B cell (primary cell): ENCODE results near the gene BCOR. TPM values are rescaled to one million over a fixed set of nuclear protein-coding genes. Genes with fewer than 3 reads are reported as not detected.

ENCODE experiments used
- ATAC-seq: fragments of 200-7000 bp; cut with Tn5 transposase; one replicate; pipeline ENCODE4 v1.10.0; 2021; ENCODE audit warnings: low read depth, mild to moderate bottlenecking, moderate number of reproducible peaks, moderate library complexity
- CTCF ChIA-PET: fragments of 350-600 bp; sonication (Branson Sonifier 250); formaldehyde crosslinking; loops from one replicate; lab custom pipeline; 2021; ENCODE audit warnings: antibody characterized with exemption, inconsistent platforms; lab: Charles Lee
- POLR2A ChIA-PET: fragments of 350-600 bp; sonication (Branson Sonifier 250); formaldehyde crosslinking; loops from one replicate; lab custom pipeline; 2021; ENCODE audit warnings: antibody characterized with exemption; lab: Charles Lee
- DNase-seq: peaks from one replicate; pipeline ENCODE4 v3.0.0; 2013
- H2AFZ ChIP-seq: 2 replicates; pipeline ENCODE4 v1.6.1; 2012; ENCODE audit warnings: mild to moderate bottlenecking, low read depth, low read length; ENCODE audit not compliant: insufficient read depth, poor library complexity, severe bottlenecking
- H3K27ac ChIP-seq, 2 donors: 1 replicate in 1 of 2; 2 replicates in 1 of 2; pipeline ENCODE4 v1.5.1; 2012 to 2013; ENCODE audit warnings: low read length in 2 of 2, mild to moderate bottlenecking in 2 of 2, moderate library complexity in 1 of 2
- H3K27me3 ChIP-seq, 4 experiments: fragments of 200-600 bp in 1 of 4; sonication (generic) in 1 of 4; replicated peaks in 1 of 4; 1 replicate in 2 of 4; 2 replicates in 2 of 4; pipeline versions ENCODE4 v1.6.1 to v1.7.0; 2013 to 2016; ENCODE audit warnings: low read length in 3 of 4, mild to moderate bottlenecking in 2 of 4, mixed read lengths in 1 of 4, moderate library complexity in 1 of 4; ENCODE audit not compliant: insufficient read depth in 4 of 4, control insufficient read depth in 3 of 4; ENCODE audit errors: control extremely low read depth in 1 of 4
- H3K36me3 ChIP-seq, 2 experiments: replicated peaks in 1 of 2; 1 replicate in 1 of 2; 2 replicates in 1 of 2; pipeline versions ENCODE4 v1.6.1 to v1.7.1; 2013; ENCODE audit warnings: low read length in 1 of 2; ENCODE audit not compliant: insufficient read depth in 2 of 2, control insufficient read depth in 1 of 2; ENCODE audit errors: control extremely low read depth in 1 of 2, extremely low read depth in 1 of 2
- H3K4me1 ChIP-seq, 2 donors: fragments of 200-600 bp in 1 of 2; sonication (generic) in 1 of 2; 1 replicate in 1 of 2; 2 replicates in 1 of 2; pipeline versions ENCODE4 v1.5.1 to v1.6.1; 2013 to 2017; ENCODE audit warnings: low read length in 2 of 2; ENCODE audit not compliant: control insufficient read depth in 2 of 2, insufficient read depth in 2 of 2
- H3K4me2 ChIP-seq: replicated peaks from 2 replicates; pipeline ENCODE3; 2012; ENCODE audit warnings: mild to moderate bottlenecking, low read depth, low read length; ENCODE audit not compliant: poor library complexity, severe bottlenecking
- H3K4me3 ChIP-seq, 5 experiments: fragments of 200-600 bp in 1 of 5; sonication (generic) in 1 of 5; 1 replicate in 3 of 5; 2 replicates in 2 of 5; pipeline versions ENCODE4 v1.5.1 to v1.7.0; 2011 to 2016; ENCODE audit warnings: low read length in 4 of 5, mild to moderate bottlenecking in 4 of 5, low read depth in 2 of 5, control low read depth in 1 of 5, moderate library complexity in 1 of 5; ENCODE audit not compliant: insufficient read depth in 1 of 5; ENCODE audit errors: control extremely low read depth in 1 of 5, extremely low read depth in 1 of 5
- H3K79me2 ChIP-seq: fragments of 200-600 bp; sonication (generic); one replicate; pipeline ENCODE4 v1.6.0; 2016; ENCODE audit warnings: low read length; ENCODE audit not compliant: control insufficient read depth, insufficient read depth
- H3K9ac ChIP-seq: fragments of 200-600 bp; sonication (generic); 2 replicates; pipeline ENCODE4 v1.6.1; 2017; ENCODE audit warnings: mild to moderate bottlenecking, low read length, moderate library complexity
- H3K9me3 ChIP-seq, 3 donors: one replicate each; pipeline versions ENCODE4 v1.6.1 to v1.7.1; 2013; ENCODE audit warnings: low read length in 2 of 3; ENCODE audit not compliant: control insufficient read depth in 2 of 3, insufficient read depth in 1 of 3; ENCODE audit errors: control extremely low read depth in 1 of 3
- H4K20me1 ChIP-seq: 2 replicates; pipeline ENCODE4 v1.6.0; 2012; ENCODE audit warnings: mild to moderate bottlenecking, low read length; ENCODE audit not compliant: insufficient read depth, control insufficient read depth, poor library complexity, severe bottlenecking
- H3K27ac Mint-ChIP-seq: one replicate; pipeline ENCODE4 v1.8.0; 2021; ENCODE audit warnings: mixed read lengths
- H3K27me3 Mint-ChIP-seq: one replicate; pipeline ENCODE4 v1.8.0; 2021; ENCODE audit warnings: mixed read lengths
- H3K4me1 Mint-ChIP-seq: one replicate; pipeline ENCODE4 v1.8.0; 2021; ENCODE audit warnings: mixed read lengths
- H3K4me3 Mint-ChIP-seq: one replicate; pipeline ENCODE4 v1.8.0; 2021; ENCODE audit warnings: mixed read lengths
- H3K9me3 Mint-ChIP-seq: one replicate; pipeline ENCODE4 v1.8.0; 2022; ENCODE audit warnings: mixed read lengths; ENCODE audit not compliant: insufficient read depth
- EZH2 ChIP-seq: IDR thresholded peaks from 2 replicates; pipeline ENCODE4 v1.6.1; 2012; ENCODE audit warnings: borderline replicate concordance, low read depth, mild to moderate bottlenecking, moderate library complexity, low read length; ENCODE audit not compliant: insufficient read depth, poor library complexity, severe bottlenecking
- WGBS: methylation state at CpG from one replicate; pipeline ENCODE4 v1.1.5; 2013; ENCODE audit warnings: missing lambda C conversion rate; ENCODE audit not compliant: insufficient coverage; 5-methylcytosine and 5-hydroxymethylcytosine counted together
- intact Hi-C: fragments of 100-400 bp; cut with micrococcal nuclease; formaldehyde crosslinking; loops from one replicate; pipeline ENCODE4 v1.10.0; 2022
- polyA plus RNA-seq: library from polyadenylated mRNA; depleted of rRNA; stranded (reverse); fragments of >200 nt; gene quantifications from 2 replicates; pipeline ENCODE4 v1.2.3, GENCODE V29; 2012
- total RNA-seq, 2 donors: library from RNA; stranded (reverse); fragments of 120-200 nt in 1 of 2; gene quantifications; 1 replicate in 1 of 2; 2 replicates in 1 of 2; pipeline versions ENCODE4 v1.2.3 to v1.2.4, GENCODE V29; 2013 to 2022
- TF ChIP-seq, protein P1 (sequence below): fragments of 200-600 bp; IDR thresholded peaks from one replicate; pipeline ENCODE4 v1.8.0; 2022; ENCODE audit warnings: antibody characterized with exemption, mild to moderate bottlenecking

BCOR gene
- total and polyA plus RNA-seq, 2 donors (not counting 1 experiment from before 2014, with no cell fraction given) = 19.0 to 65.3 TPM

GRCh38 chrX:40074080-40074958 lies 23.4 kb downstream of the BCOR start:
- intact Hi-C loops = no loop called here
- H3K4me1 ChIP-seq = no peaks in the 10 kb centered on the region
- TF ChIP-seq, protein P1, sequence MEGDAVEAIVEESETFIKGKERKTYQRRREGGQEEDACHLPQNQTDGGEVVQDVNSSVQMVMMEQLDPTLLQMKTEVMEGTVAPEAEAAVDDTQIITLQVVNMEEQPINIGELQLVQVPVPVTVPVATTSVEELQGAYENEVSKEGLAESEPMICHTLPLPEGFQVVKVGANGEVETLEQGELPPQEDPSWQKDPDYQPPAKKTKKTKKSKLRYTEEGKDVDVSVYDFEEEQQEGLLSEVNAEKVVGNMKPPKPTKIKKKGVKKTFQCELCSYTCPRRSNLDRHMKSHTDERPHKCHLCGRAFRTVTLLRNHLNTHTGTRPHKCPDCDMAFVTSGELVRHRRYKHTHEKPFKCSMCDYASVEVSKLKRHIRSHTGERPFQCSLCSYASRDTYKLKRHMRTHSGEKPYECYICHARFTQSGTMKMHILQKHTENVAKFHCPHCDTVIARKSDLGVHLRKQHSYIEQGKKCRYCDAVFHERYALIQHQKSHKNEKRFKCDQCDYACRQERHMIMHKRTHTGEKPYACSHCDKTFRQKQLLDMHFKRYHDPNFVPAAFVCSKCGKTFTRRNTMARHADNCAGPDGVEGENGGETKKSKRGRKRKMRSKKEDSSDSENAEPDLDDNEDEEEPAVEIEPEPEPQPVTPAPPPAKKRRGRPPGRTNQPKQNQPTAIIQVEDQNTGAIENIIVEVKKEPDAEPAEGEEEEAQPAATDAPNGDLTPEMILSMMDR = no peak
- TF ChIP-seq EZH2 = no peak
- Mint-ChIP-seq H3K27ac (no peak overlapping the region), H3K27me3 (no peaks in the 10 kb centered on the region), H3K4me3 (no peak overlapping the region), H3K9me3 (no peaks in the 10 kb centered on the region), H3K4me1 (peaks cover 6% of the 10 kb centered on the region)
- no peaks in the 10 kb centered on the region for H3K27me3 ChIP-seq
- no peak for DNase-seq
- POLR2A ChIA-PET = no interaction called here
- peaks cover 0 to 54% of the 10 kb centered on the region in 2 experiments for H3K36me3 ChIP-seq
- no peak overlapping the region for H2AFZ ChIP-seq
- CTCF ChIA-PET = no interaction called here
- H4K20me1 ChIP-seq = peaks cover 56% of the 10 kb centered on the region
- H3K4me3 ChIP-seq = no peak overlapping the region
- no peak for ATAC-seq
- no peaks in the 10 kb centered on the region for H3K9me3 ChIP-seq
- no peak overlapping the region for H3K4me2 ChIP-seq
- peaks cover 26% of the 10 kb centered on the region for H3K79me2 ChIP-seq
- H3K9ac ChIP-seq = no peak overlapping the region
- no peak overlapping the region for H3K27ac ChIP-seq
- WGBS = 97% methylated on average over 31 of the region's 37 CpGs

DNA sequence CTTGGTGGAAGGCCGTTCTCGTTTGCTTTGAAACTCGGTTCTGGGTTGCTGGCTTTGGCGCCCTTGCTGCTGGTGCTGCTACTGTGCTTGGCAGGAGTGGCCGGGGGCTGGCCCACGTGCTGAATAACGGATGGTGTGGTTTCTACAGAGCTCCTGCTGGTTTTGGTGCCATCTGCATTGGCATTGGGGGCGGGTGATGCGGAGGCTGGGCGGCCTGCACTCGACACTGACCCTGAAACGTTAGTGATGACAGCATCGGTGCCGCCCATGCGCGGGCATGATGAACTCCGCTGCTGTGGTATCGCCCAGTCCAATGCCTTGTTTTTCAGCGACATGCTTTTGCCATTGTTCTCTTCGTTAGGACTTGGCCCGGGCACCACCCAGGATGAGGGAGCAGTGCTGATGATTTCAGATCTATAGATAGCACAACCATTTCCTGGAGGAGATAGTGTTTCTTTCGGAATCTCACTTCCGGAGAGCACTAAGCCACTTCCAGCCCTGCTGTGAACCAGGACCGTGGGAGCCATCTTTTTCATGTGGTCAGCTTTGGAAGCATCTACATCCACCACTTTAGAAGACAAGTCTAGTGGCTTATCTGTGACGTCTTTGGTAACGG lies 24.2 kb downstream of the BCOR start:
- 97% methylated on average over 15 of the region's 26 CpGs for WGBS
- POLR2A ChIA-PET = no interaction called here
- Mint-ChIP-seq H3K27ac (no peak overlapping the region), H3K27me3 (no peaks in the 10 kb centered on the region), H3K4me3 (no peak overlapping the region), H3K9me3 (no peaks in the 10 kb centered on the region), H3K4me1 (peaks cover 6% of the 10 kb centered on the region)
- H3K27me3 ChIP-seq = no peaks in the 10 kb centered on the region
- H3K9me3 ChIP-seq = no peaks in the 10 kb centered on the region
- no peak overlapping the region for H3K9ac ChIP-seq
- peaks cover 56% of the 10 kb centered on the region for H4K20me1 ChIP-seq
- no peak overlapping the region for H3K4me3 ChIP-seq
- no peak overlapping the region for H2AFZ ChIP-seq
- CTCF ChIA-PET = no interaction called here
- no peak for DNase-seq
- intact Hi-C loops = no loop called here
- TF ChIP-seq EZH2 = no peak
- no peaks in the 10 kb centered on the region for H3K4me1 ChIP-seq
- no peak overlapping the region for H3K27ac ChIP-seq
- H3K4me2 ChIP-seq = no peak overlapping the region
- no peak for ATAC-seq
- peaks cover 29% of the 10 kb centered on the region for H3K79me2 ChIP-seq
- H3K36me3 ChIP-seq = peaks cover 0 to 60% of the 10 kb centered on the region in 2 experiments
